ENCODE results near the gene GSTM1. TPM values are rescaled to one million over a fixed set of nuclear protein-coding genes. Genes with fewer than 3 reads are reported as not detected.
"Not testable (repeated sequence)": the region's sequence is repeated elsewhere in the genome, so short reads cannot be mapped to it uniquely, and the experiment has no call there.

GSTM1 gene
- total and polyA plus RNA-seq, 10 of the 15 experiments (the other 5 are each of a cell fraction or from before 2014, with no cell fraction given): 16.0 to 75.6 (median 46.4) TPM

DNA sequence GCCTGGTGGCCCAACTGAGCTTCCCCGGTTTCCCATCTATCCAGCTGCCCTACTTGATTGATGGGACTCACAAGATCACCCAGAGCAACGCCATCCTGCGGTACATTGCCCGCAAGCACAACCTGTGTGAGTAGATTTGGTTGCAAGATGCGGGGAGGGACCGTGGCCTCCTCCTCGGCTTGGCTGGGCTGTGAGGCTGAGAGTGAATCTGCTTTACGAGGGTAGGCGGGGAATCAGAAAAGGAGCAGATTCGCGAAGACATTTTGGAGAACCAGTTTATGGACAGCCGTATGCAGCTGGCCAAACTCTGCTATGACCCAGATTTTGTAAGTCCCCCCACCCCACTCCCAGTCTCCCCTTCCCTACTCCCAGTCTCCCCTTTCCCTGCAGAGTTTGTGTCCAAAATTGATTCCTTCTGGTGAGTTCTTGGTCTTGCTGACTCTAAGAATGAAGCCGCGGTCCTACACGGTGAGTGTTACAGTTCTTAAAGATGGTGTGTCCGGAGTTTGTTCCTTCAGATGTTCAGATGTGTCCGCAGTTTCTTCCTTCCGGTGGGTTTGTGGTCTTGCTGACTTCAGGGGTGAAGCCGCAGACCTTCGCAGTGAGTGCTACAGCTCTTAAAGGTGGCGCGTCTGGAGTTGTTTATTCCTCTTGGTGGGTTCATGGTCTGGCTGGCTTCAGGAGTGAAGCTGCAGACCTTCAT is 18.2 kb upstream of the GSTM1 start:
- intact Hi-C loops (cut with micrococcal nuclease; ENCODE audit: unreplicated experiment) (no loop called here), in situ Hi-C loops (cut with MboI) (no loop called here)
- POLR2A ChIA-PET: no interaction called here
- Histone ChIP-seq H3K27me3 (replicated peaks in 1 of 2; ENCODE audit: control insufficient read depth in 2 of 2, insufficient read depth in 2 of 2, low read length in 1 of 2) (no peaks in the 10 kb centered on the region), H3K9ac (ENCODE audit: control insufficient read depth, insufficient read depth, low read length) (no peak overlapping the region), H2AFZ (ENCODE audit: control insufficient read depth, low read depth, low read length) (no peak overlapping the region), H3K4me3 (no peak overlapping the region), H3K36me3 (ENCODE audit: control insufficient read depth in 2 of 2, insufficient read depth in 2 of 2, low read length in 1 of 2) (no peaks in the 10 kb centered on the region), H3K4me1 (ENCODE audit: control insufficient read depth, insufficient read depth, low read length) (peaks cover 10% of the 10 kb centered on the region), H3K9me3 (replicated peaks; ENCODE audit: control insufficient read depth, insufficient read depth, low read length) (no peaks in the 10 kb centered on the region), H3K4me2 (ENCODE audit: control insufficient read depth, insufficient read depth) (peak overlapping the region; percentile 38; the same call in 1 of the 2 replicates), H4K20me1 (ENCODE audit: control insufficient read depth, insufficient read depth) (no peaks in the 10 kb centered on the region), H3K27ac (ENCODE audit: control insufficient read depth, insufficient read depth) (no peak overlapping the region), H3K79me2 (ENCODE audit: control insufficient read depth, insufficient read depth, low read length) (no peaks in the 10 kb centered on the region)
- no TSS peak for BruUV-seq (replicated peaks)
- SMC1A ChIA-PET (ENCODE audit: uncharacterized antibody, unreplicated experiment): interaction anchor here (1.1 kb wide), 1 partner anchor 316 kb away, joined by 3 read pairs; the partner anchor contains the start of gene AHCYL1
- TF ChIP-seq RUNX3 (IDR thresholded peaks at IDR 0.05; ENCODE audit: low read length) (peak; percentile 87), SMARCA5 (IDR thresholded peaks at IDR 0.05) (no peak)
- CTCF ChIA-PET: interaction anchor here (0.6 to 3.0 kb wide), 3 partner anchors 29 to 315 kb away, joined by 3 to 21 read pairs (median 3); partner anchors contain the start of gene AHCYL1
- ATAC-seq: no peak
- DNase-seq (ENCODE audit: low read depth, low spot score): no peak
- WGBS (ENCODE audit: insufficient coverage, insufficient replicate concordance, low lambda C conversion rate, missing lambda C conversion rate): 45% methylated on average over 22 of the region's 22 CpGs
- no peak for FAIRE-seq
- RAD21 ChIA-PET (ENCODE audit: unreplicated experiment): interaction anchor here (0.6 kb wide), 1 partner anchor 309 kb away, joined by 3 read pairs; no protein-coding TSS in a partner anchor

DNA sequence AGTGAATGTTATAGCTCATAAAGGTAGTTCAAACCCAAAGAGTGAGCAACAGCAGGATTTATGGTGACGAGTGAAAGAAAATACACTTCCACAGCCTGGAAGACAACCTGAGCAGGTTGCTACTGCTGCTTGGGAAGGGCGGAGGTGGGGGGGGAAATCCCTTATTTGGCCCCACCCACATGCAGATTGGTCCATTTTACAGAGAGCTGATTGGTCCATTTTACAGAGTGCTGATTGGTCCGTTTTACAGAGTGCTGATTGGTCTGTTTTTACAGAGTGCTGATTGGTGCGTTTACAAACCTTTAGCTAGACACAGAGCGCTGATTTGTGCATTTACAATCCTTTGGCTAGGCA is 17.7 kb upstream of the GSTM1 start:
- SMC1A ChIA-PET (ENCODE audit: uncharacterized antibody, unreplicated experiment): not testable (repeated sequence)

More for the DNA sequence above, 17.7 kb upstream of the GSTM1 start:
- ATAC-seq; H3K9me3 ChIP-seq (replicated peaks; ENCODE audit: control insufficient read depth, insufficient read depth, low read length); in situ Hi-C loops (cut with MboI); intact Hi-C loops (cut with micrococcal nuclease; ENCODE audit: unreplicated experiment); DNase-seq (ENCODE audit: low read depth, low spot score); FAIRE-seq; H3K4me1 ChIP-seq (ENCODE audit: control insufficient read depth, insufficient read depth, low read length); H3K4me3 ChIP-seq; H2AFZ ChIP-seq (ENCODE audit: control insufficient read depth, low read depth, low read length); H3K27me3 ChIP-seq (replicated peaks in 1 of 2; ENCODE audit: control insufficient read depth in 2 of 2, insufficient read depth in 2 of 2, low read length in 1 of 2); RAD21 ChIA-PET (ENCODE audit: unreplicated experiment); BruUV-seq (replicated peaks); H3K36me3 ChIP-seq (ENCODE audit: control insufficient read depth in 2 of 2, insufficient read depth in 2 of 2, low read length in 1 of 2); H4K20me1 ChIP-seq (ENCODE audit: control insufficient read depth, insufficient read depth); H3K27ac ChIP-seq (ENCODE audit: control insufficient read depth, insufficient read depth); H3K79me2 ChIP-seq (ENCODE audit: control insufficient read depth, insufficient read depth, low read length); H3K9ac ChIP-seq (ENCODE audit: control insufficient read depth, insufficient read depth, low read length); POLR2A ChIA-PET: not testable (repeated sequence)
- 79% methylated on average over 4 of the region's 5 CpGs for WGBS (ENCODE audit: insufficient coverage, insufficient replicate concordance, low lambda C conversion rate, missing lambda C conversion rate)
- peak overlapping the region; percentile 38; the same call in 1 of the 2 replicates for H3K4me2 ChIP-seq (ENCODE audit: control insufficient read depth, insufficient read depth)
- CTCF ChIA-PET: interaction anchor here (0.6 to 3.0 kb wide), 3 partner anchors 30 to 315 kb away, joined by 3 to 21 read pairs (median 3); partner anchors contain the start of gene AHCYL1

Data from GM12878 (cell line).